Measurements from ENCODE around the gene LIPM.
A peak's percentile ranks its signal among the peaks of the same experiment; 100 is the strongest.

LIPM gene

DNA sequence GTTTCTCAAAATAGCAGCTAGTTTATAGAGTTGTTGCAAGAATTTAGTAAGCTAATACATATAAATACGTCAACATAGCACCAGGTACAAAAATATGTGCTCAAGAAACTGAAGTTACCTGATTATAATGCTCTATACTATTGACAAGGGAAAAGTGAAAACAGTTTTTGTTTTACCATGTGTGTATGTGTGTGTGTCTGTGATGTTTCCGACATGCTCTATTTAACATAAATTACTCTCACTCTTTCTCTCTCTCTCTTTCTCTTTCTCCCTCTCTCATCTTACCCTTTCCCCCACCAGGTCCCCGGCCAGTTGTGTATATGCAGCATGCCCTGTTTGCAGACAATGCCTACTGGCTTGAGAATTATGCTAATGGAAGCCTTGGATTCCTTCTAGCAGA lies 38.4 kb upstream of the LIPM start:
- ChIA-PET CTCF (interaction anchor here (1.1 kb wide), 1 partner anchor 10 kb away, joined by 4 read pairs; no protein-coding TSS in a partner anchor), POLR2A (interaction anchor here (0.6 kb wide), 1 partner anchor 10 kb away, joined by 3 read pairs; no protein-coding TSS in a partner anchor)
- DNase-seq, result no peak
- Histone ChIP-seq H3K4me1 (ENCODE audit: control extremely low read depth in 1 of 4, control insufficient read depth in 4 of 4, insufficient read depth in 4 of 4, low read length in 3 of 4) (peaks cover 0 to 5% (median 0%) of the 10 kb centered on the region in 4 experiments), H3K9me3 (ENCODE audit: control extremely low read depth in 1 of 5, control insufficient read depth in 4 of 5, insufficient read depth in 2 of 5, low read depth in 1 of 5, low read length in 4 of 5) (no peaks in the 10 kb centered on the region), H3K36me3 (ENCODE audit: control insufficient read depth in 4 of 4, insufficient read depth in 4 of 4, low read length in 3 of 4) (no peaks in the 10 kb centered on the region), H3K4me3 (ENCODE audit: control insufficient read depth in 1 of 7, extremely low read depth in 1 of 7, insufficient read depth in 4 of 7, low read depth in 2 of 7, low read length in 6 of 7) (no peak overlapping the region), H3K27me3 (replicated peaks in 2 of 5; ENCODE audit: control insufficient read depth in 4 of 5, insufficient read depth in 5 of 5, low read length in 4 of 5) (no peaks in the 10 kb centered on the region), H3K27ac (ENCODE audit: insufficient read depth in 1 of 2, low read depth in 1 of 2, low read length in 2 of 2, poor library complexity in 1 of 2, severe bottlenecking in 2 of 2) (no peak overlapping the region)
- WGBS (ENCODE audit: insufficient coverage), result 100% methylated on average over 1 of the region's 3 CpGs

DNA sequence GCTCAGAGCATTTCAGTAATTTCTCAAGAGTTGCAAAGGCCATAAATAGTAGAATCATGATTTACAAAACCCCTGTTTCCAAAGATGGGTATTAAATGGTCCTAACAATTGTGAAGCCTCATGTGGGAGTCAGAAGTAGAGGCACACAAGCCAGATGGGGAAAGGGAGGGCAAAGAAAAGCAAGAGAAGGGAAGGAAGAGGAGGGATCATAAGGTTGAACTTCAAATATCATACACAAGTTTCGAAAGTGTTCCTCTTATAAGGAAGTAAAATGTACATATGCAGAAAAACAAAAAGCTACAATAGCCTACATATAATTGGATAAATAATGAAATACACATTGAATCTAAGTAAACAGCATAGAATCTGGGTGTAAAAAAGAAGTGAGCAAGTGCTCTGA lies 36.7 kb upstream of the LIPM start:
- Histone ChIP-seq H3K36me3 (ENCODE audit: control insufficient read depth in 4 of 4, insufficient read depth in 4 of 4, low read length in 3 of 4) (no peaks in the 10 kb centered on the region), H3K27me3 (replicated peaks in 2 of 5; ENCODE audit: control insufficient read depth in 4 of 5, insufficient read depth in 5 of 5, low read length in 4 of 5) (no peaks in the 10 kb centered on the region), H3K9me3 (ENCODE audit: control extremely low read depth in 1 of 5, control insufficient read depth in 4 of 5, insufficient read depth in 2 of 5, low read depth in 1 of 5, low read length in 4 of 5) (no peaks in the 10 kb centered on the region), H3K4me1 (ENCODE audit: control extremely low read depth in 1 of 4, control insufficient read depth in 4 of 4, insufficient read depth in 4 of 4, low read length in 3 of 4) (peaks cover 0 to 5% (median 0%) of the 10 kb centered on the region in 4 experiments), H3K27ac (ENCODE audit: insufficient read depth in 1 of 2, low read depth in 1 of 2, low read length in 2 of 2, poor library complexity in 1 of 2, severe bottlenecking in 2 of 2) (no peak overlapping the region), H3K4me3 (ENCODE audit: control insufficient read depth in 1 of 7, extremely low read depth in 1 of 7, insufficient read depth in 4 of 7, low read depth in 2 of 7, low read length in 6 of 7) (no peak overlapping the region)
- no peak for DNase-seq
- POLR2A ChIA-PET, result no interaction called here
- CTCF ChIA-PET, result no interaction called here
- WGBS (ENCODE audit: insufficient coverage), result no CpG with 5 or more reads among the region's 1 CpG

DNA sequence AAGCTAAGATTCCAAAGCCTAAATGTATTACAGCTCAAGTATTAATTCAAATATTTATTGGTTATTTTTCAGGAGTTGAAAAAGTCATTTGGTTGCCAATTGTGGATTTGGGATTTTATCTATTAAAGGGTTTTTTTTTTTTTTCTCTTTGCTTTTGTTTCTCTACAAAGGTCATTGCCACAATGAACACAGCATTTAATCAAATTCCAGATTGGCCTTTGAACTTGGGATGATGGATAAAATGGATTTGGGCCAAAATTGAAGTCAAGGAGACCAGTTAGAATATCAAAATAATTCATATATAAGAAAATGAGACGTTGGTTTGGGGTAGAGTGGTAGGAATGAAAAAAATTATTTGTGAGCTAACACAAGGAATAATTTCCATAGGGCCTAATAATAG lies 33.1 kb upstream of the LIPM start:
- no peaks in the 10 kb centered on the region for H3K36me3 ChIP-seq (ENCODE audit: control insufficient read depth in 4 of 4, insufficient read depth in 4 of 4, low read length in 3 of 4)

DNA sequence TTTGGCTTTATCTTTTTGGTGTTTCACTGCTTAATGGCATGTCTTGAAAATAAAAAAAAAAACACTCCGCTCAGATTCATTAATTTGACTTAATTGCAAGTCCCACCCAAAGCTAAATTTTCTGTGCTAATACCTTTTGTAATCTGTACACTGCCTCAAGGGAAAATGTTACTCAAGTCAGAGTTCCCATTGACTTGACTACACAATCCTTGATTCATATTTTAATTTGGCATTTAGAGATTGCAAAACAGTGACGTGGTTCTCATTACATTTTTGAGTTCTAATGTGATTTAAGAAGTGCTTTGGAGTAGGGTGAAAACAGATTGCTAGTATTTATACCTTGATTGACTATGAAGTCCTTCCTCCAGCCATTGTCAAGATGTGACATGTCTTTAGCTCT lies 21.3 kb upstream of the LIPM start:
- ChIA-PET CTCF (interaction anchor here (1.0 kb wide), 1 partner anchor 30 kb away, joined by 3 read pairs; no protein-coding TSS in a partner anchor), POLR2A (no interaction called here)
- no peaks in the 10 kb centered on the region for H3K9me3 ChIP-seq (ENCODE audit: control extremely low read depth in 1 of 5, control insufficient read depth in 4 of 5, insufficient read depth in 2 of 5, low read depth in 1 of 5, low read length in 4 of 5)
- no peaks in the 10 kb centered on the region for H3K36me3 ChIP-seq (ENCODE audit: control insufficient read depth in 4 of 4, insufficient read depth in 4 of 4, low read length in 3 of 4)
- no peaks in the 10 kb centered on the region for H3K27me3 ChIP-seq (replicated peaks in 2 of 5; ENCODE audit: control insufficient read depth in 4 of 5, insufficient read depth in 5 of 5, low read length in 4 of 5)
- H3K4me1 ChIP-seq (ENCODE audit: control extremely low read depth in 1 of 4, control insufficient read depth in 4 of 4, insufficient read depth in 4 of 4, low read length in 3 of 4), result peaks cover 0 to 5% (median 2%) of the 10 kb centered on the region in 4 experiments
- no peak overlapping the region for H3K4me3 ChIP-seq (ENCODE audit: control insufficient read depth in 1 of 7, extremely low read depth in 1 of 7, insufficient read depth in 4 of 7, low read depth in 2 of 7, low read length in 6 of 7)
- no peak overlapping the region for H3K27ac ChIP-seq (ENCODE audit: insufficient read depth in 1 of 2, low read depth in 1 of 2, low read length in 2 of 2, poor library complexity in 1 of 2, severe bottlenecking in 2 of 2)
- DNase-seq, result no peak
- WGBS (ENCODE audit: insufficient coverage), result 100% methylated on average over 1 of the region's 2 CpGs

More for the DNA sequence above, 33.1 kb upstream of the LIPM start:
- Histone ChIP-seq H3K9me3 (ENCODE audit: control extremely low read depth in 1 of 5, control insufficient read depth in 4 of 5, insufficient read depth in 2 of 5, low read depth in 1 of 5, low read length in 4 of 5) (peaks cover 0 to 5% (median 2%) of the 10 kb centered on the region in 5 experiments), H3K4me3 (ENCODE audit: control insufficient read depth in 1 of 7, extremely low read depth in 1 of 7, insufficient read depth in 4 of 7, low read depth in 2 of 7, low read length in 6 of 7) (no peak overlapping the region), H3K27ac (ENCODE audit: insufficient read depth in 1 of 2, low read depth in 1 of 2, low read length in 2 of 2, poor library complexity in 1 of 2, severe bottlenecking in 2 of 2) (no peak overlapping the region), H3K27me3 (replicated peaks in 2 of 5; ENCODE audit: control insufficient read depth in 4 of 5, insufficient read depth in 5 of 5, low read length in 4 of 5) (no peaks in the 10 kb centered on the region), H3K4me1 (ENCODE audit: control extremely low read depth in 1 of 4, control insufficient read depth in 4 of 4, insufficient read depth in 4 of 4, low read length in 3 of 4) (peaks cover 0 to 5% (median 0%) of the 10 kb centered on the region in 4 experiments)
- WGBS (ENCODE audit: insufficient coverage), result no CpG with 5 or more reads among the region's 1 CpG
- no peak for DNase-seq
- CTCF ChIA-PET, result interaction anchor here (1.1 kb wide), 1 partner anchor 27 kb away, joined by 5 read pairs; no protein-coding TSS in a partner anchor
- POLR2A ChIA-PET, result no interaction called here

DNA sequence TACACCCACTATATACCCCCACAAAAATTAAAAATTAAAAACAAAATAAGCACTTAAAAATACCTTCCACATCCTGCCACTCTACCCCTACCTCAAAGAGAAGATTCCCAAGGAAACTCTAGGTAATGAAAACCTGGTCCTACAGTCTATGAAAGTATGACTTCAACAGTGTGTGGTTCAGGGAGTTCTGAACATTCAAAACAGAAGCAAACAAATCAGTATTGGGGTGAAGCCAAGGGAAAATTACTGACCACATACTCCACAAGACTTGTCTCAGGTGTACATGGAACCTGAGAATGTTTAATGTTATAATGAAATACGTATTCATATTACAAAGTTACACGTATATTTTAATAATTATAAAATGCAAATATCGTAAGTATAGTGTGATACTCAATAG lies 20.3 kb upstream of the LIPM start:
- ChIA-PET CTCF (no interaction called here), POLR2A (no interaction called here)
- H3K36me3 ChIP-seq (ENCODE audit: control insufficient read depth in 4 of 4, insufficient read depth in 4 of 4, low read length in 3 of 4), result no peaks in the 10 kb centered on the region
- no peak overlapping the region for H3K27ac ChIP-seq (ENCODE audit: insufficient read depth in 1 of 2, low read depth in 1 of 2, low read length in 2 of 2, poor library complexity in 1 of 2, severe bottlenecking in 2 of 2)
- H3K9me3 ChIP-seq (ENCODE audit: control extremely low read depth in 1 of 5, control insufficient read depth in 4 of 5, insufficient read depth in 2 of 5, low read depth in 1 of 5, low read length in 4 of 5), result no peaks in the 10 kb centered on the region
- H3K4me1 ChIP-seq (ENCODE audit: control extremely low read depth in 1 of 4, control insufficient read depth in 4 of 4, insufficient read depth in 4 of 4, low read length in 3 of 4), result peaks cover 0 to 5% (median 2%) of the 10 kb centered on the region in 4 experiments
- H3K4me3 ChIP-seq (ENCODE audit: control insufficient read depth in 1 of 7, extremely low read depth in 1 of 7, insufficient read depth in 4 of 7, low read depth in 2 of 7, low read length in 6 of 7), result no peak overlapping the region
- no CpG with 5 or more reads among the region's 3 CpGs for WGBS (ENCODE audit: insufficient coverage)
- no peaks in the 10 kb centered on the region for H3K27me3 ChIP-seq (replicated peaks in 2 of 5; ENCODE audit: control insufficient read depth in 4 of 5, insufficient read depth in 5 of 5, low read length in 4 of 5)
- no peak for DNase-seq

DNA sequence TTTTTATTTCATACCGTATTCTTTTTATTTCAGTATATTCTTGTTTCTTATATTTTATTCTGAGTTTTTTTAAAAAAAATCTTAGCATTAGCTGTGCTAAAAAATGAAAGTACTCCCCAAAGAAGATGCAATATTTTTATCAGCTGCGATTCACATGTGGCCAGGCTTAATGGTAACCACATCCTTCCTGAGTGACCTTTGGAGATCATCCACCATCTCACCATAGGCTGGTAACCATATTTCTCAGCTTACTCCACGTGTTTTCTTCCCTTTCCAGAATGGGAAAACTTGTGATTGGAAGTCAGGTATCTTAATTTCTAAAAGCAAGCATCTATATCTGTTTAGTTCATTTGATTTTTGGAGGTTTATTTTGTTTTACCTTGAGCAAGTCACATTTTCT lies 18.8 kb upstream of the LIPM start:
- ChIA-PET CTCF (no interaction called here), POLR2A (no interaction called here)
- H3K27ac ChIP-seq (ENCODE audit: insufficient read depth in 1 of 2, low read depth in 1 of 2, low read length in 2 of 2, poor library complexity in 1 of 2, severe bottlenecking in 2 of 2), result no peak overlapping the region
- H3K36me3 ChIP-seq (ENCODE audit: control insufficient read depth in 4 of 4, insufficient read depth in 4 of 4, low read length in 3 of 4), result no peaks in the 10 kb centered on the region
- peak in 2 of 3 donors; percentile 23 to 29 for DNase-seq
- H3K4me1 ChIP-seq (ENCODE audit: control extremely low read depth in 1 of 4, control insufficient read depth in 4 of 4, insufficient read depth in 4 of 4, low read length in 3 of 4), result peaks cover 0 to 5% (median 2%) of the 10 kb centered on the region in 4 experiments
- no peaks in the 10 kb centered on the region for H3K9me3 ChIP-seq (ENCODE audit: control extremely low read depth in 1 of 5, control insufficient read depth in 4 of 5, insufficient read depth in 2 of 5, low read depth in 1 of 5, low read length in 4 of 5)
- no peak overlapping the region for H3K4me3 ChIP-seq (ENCODE audit: control insufficient read depth in 1 of 7, extremely low read depth in 1 of 7, insufficient read depth in 4 of 7, low read depth in 2 of 7, low read length in 6 of 7)
- no CpG with 5 or more reads among the region's 3 CpGs for WGBS (ENCODE audit: insufficient coverage)
- H3K27me3 ChIP-seq (replicated peaks in 2 of 5; ENCODE audit: control insufficient read depth in 4 of 5, insufficient read depth in 5 of 5, low read length in 4 of 5), result no peaks in the 10 kb centered on the region

DNA sequence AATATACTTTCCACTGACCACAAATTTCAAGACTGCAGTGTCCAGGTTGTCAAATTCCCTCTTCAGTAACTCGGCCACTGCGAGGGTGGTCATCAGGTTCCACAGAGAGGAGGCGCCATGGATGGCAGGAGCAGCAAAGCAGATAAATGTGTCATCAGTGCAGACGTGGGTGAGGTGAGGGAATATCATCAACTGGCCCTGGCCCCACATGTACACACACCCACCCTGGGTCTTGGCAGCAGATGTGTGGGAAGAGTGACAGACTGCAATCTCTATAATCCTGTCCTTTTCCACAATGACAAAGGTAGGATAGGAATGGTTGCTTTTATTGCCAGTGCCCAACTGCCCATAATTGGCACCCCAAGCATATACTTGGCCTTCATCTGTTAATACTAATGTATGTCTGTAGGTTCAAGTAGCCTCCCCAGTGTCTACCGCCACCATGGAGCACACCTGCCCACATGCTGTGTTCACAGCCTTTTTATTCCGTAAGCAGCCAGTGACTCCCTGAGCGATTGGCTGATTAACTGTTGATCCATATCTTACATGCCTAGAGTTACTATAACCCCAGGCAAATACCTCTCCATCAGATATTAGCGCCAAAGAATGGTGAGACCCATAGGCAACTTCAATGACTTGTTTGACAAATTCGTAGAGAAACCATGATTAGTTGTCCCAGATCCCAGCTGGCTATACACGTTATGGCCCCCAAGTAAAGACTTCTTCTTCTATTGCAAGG lies 16.3 kb upstream of the LIPM start:
- no peak for DNase-seq
- Histone ChIP-seq H3K4me3 (ENCODE audit: control insufficient read depth in 1 of 7, extremely low read depth in 1 of 7, insufficient read depth in 4 of 7, low read depth in 2 of 7, low read length in 6 of 7) (no peak overlapping the region), H3K27me3 (replicated peaks in 2 of 5; ENCODE audit: control insufficient read depth in 4 of 5, insufficient read depth in 5 of 5, low read length in 4 of 5) (no peaks in the 10 kb centered on the region), H3K4me1 (ENCODE audit: control extremely low read depth in 1 of 4, control insufficient read depth in 4 of 4, insufficient read depth in 4 of 4, low read length in 3 of 4) (peaks cover 0 to 5% (median 2%) of the 10 kb centered on the region in 4 experiments), H3K27ac (ENCODE audit: insufficient read depth in 1 of 2, low read depth in 1 of 2, low read length in 2 of 2, poor library complexity in 1 of 2, severe bottlenecking in 2 of 2) (no peak overlapping the region), H3K36me3 (ENCODE audit: control insufficient read depth in 4 of 4, insufficient read depth in 4 of 4, low read length in 3 of 4) (no peaks in the 10 kb centered on the region), H3K9me3 (ENCODE audit: control extremely low read depth in 1 of 5, control insufficient read depth in 4 of 5, insufficient read depth in 2 of 5, low read depth in 1 of 5, low read length in 4 of 5) (no peaks in the 10 kb centered on the region)
- WGBS (ENCODE audit: insufficient coverage), result 100% methylated on average over 7 of the region's 10 CpGs
- ChIA-PET POLR2A (no interaction called here), CTCF (interaction anchor here (1.3 kb wide), 1 partner anchor 19 kb away, joined by 3 read pairs; no protein-coding TSS in a partner anchor)

Measured in common myeloid progenitor, CD34-positive (primary cell).